Activated CD8-positive, alpha-beta T cell treated with anti-CD3 and anti-CD28 coated beads for 36 hours (primary cell): ENCODE measurements around the gene UBE4B. TPM values are rescaled to one million over a fixed set of nuclear protein-coding genes. Genes with fewer than 3 reads are reported as not detected.

Experiments used
- ATAC-seq: fragments of 200-7000 bp; cut with Tn5 transposase; one replicate; pipeline ENCODE4 v1.10.0; 2021; ENCODE audit warnings: mild to moderate bottlenecking, moderate library complexity
- CTCF ChIA-PET: fragments of 350-600 bp; sonication (Branson Sonifier 250); formaldehyde crosslinking; loops from one replicate; lab custom pipeline; 2021; ENCODE audit warnings: antibody characterized with exemption; lab: Charles Lee
- POLR2A ChIA-PET: fragments of 350-600 bp; sonication (Branson Sonifier 250); formaldehyde crosslinking; loops from one replicate; lab custom pipeline; 2021; ENCODE audit warnings: antibody characterized with exemption; lab: Charles Lee
- DNase-seq: peaks from one replicate; pipeline ENCODE4 v3.0.0-alpha.2; 2020
- H3K27ac Mint-ChIP-seq: one replicate; pipeline ENCODE4 v1.8.0; 2021; ENCODE audit warnings: mild to moderate bottlenecking, mixed read lengths
- H3K27me3 Mint-ChIP-seq: one replicate; pipeline ENCODE4 v1.8.0; 2021; ENCODE audit warnings: mixed read lengths
- H3K36me3 Mint-ChIP-seq: one replicate; pipeline ENCODE4 v1.8.0; 2021; ENCODE audit warnings: low read depth, mixed read lengths
- H3K4me1 Mint-ChIP-seq: one replicate; pipeline ENCODE4 v1.8.0; 2021; ENCODE audit warnings: low read depth, mixed read lengths
- H3K4me3 Mint-ChIP-seq: one replicate; pipeline ENCODE4 v1.8.0; 2021; ENCODE audit warnings: mild to moderate bottlenecking, moderate library complexity, mixed read lengths
- H3K9me3 Mint-ChIP-seq: one replicate; pipeline ENCODE4 v1.8.0; 2021; ENCODE audit warnings: mixed read lengths
- CTCF ChIP-seq: fragments of 200-600 bp; IDR thresholded peaks from one replicate; pipeline ENCODE4 v1.8.0; 2022; ENCODE audit warnings: antibody characterized with exemption, mild to moderate bottlenecking
- intact Hi-C: fragments of 100-400 bp; cut with micrococcal nuclease; formaldehyde crosslinking; loops from one replicate; pipeline ENCODE4 v1.10.0; 2022
- total RNA-seq, 2 experiments: library from RNA; stranded (reverse); gene quantifications; one replicate each; pipeline ENCODE4 v1.2.3, GENCODE V29; 2021

UBE4B gene
- total RNA-seq, 2 experiments from 2014 or later: 21.0 to 26.2 TPM

- ChIA-PET POLR2A (interaction anchor here (0.6 to 1.1 kb wide), 4 partner anchors 41 to 1199 kb away, joined by 3 to 6 read pairs (median 4); no protein-coding TSS in a partner anchor), CTCF (interaction anchor here (0.6 to 3.8 kb wide), 36 partner anchors 9 to 292 kb away, joined by 3 to 49 read pairs (median 5); partner anchors contain the start of genes CENPS, PGD and UBE4B)
- DNase-seq (peak; percentile 53), ATAC-seq (no peak)
- no peaks in the 10 kb centered on the region for H3K27me3 Mint-ChIP-seq
- peak overlapping the region; percentile 71 for H3K4me3 Mint-ChIP-seq
- H3K36me3 Mint-ChIP-seq: no peaks in the 10 kb centered on the region
- TF ChIP-seq CTCF: no peak
- H3K4me1 Mint-ChIP-seq: peaks cover 32% of the 10 kb centered on the region
- H3K9me3 Mint-ChIP-seq: no peaks in the 10 kb centered on the region
- H3K27ac Mint-ChIP-seq: peak overlapping the region; percentile 38
- intact Hi-C loops: loop anchor here (10.0 kb wide), 1 partner anchor 124 kb away; no protein-coding TSS in a partner anchor
These were observed 178.4 kb downstream of the UBE4B start for GRCh38 chr1:10210841-10211804.

- no peaks in the 10 kb centered on the region for H3K27me3 Mint-ChIP-seq
- H3K36me3 Mint-ChIP-seq: no peaks in the 10 kb centered on the region
- no peaks in the 10 kb centered on the region for H3K9me3 Mint-ChIP-seq
- POLR2A ChIA-PET: interaction anchor here (0.6 to 0.7 kb wide), 2 partner anchors 307 to 1198 kb away, joined by 4 read pairs; no protein-coding TSS in a partner anchor
- no peak for DNase-seq
- peak overlapping the region; percentile 71 for H3K4me3 Mint-ChIP-seq
- TF ChIP-seq CTCF: no peak
- intact Hi-C loops: loop anchor here (10.0 kb wide), 1 partner anchor 123 kb away; no protein-coding TSS in a partner anchor
- ATAC-seq: no peak
- H3K4me1 Mint-ChIP-seq: peaks cover 38% of the 10 kb centered on the region
- CTCF ChIA-PET: interaction anchor here (0.9 to 3.8 kb wide), 3 partner anchors 8 to 125 kb away, joined by 3 to 34 read pairs (median 4); no protein-coding TSS in a partner anchor
- H3K27ac Mint-ChIP-seq: no peak overlapping the region
These were observed 179.2 kb downstream of the UBE4B start for GRCh38 chr1:10211805-10212410.

GRCh38 chr1:10212476-10212875, 179.7 kb downstream of the UBE4B start:
- ATAC-seq (no peak), DNase-seq (no peak)
- Mint-ChIP-seq H3K36me3 (peaks cover under 1% of the 10 kb centered on the region), H3K27me3 (no peaks in the 10 kb centered on the region), H3K9me3 (no peaks in the 10 kb centered on the region), H3K4me1 (peaks cover 39% of the 10 kb centered on the region), H3K27ac (no peak overlapping the region), H3K4me3 (peak overlapping the region; percentile 71)
- no peak for TF ChIP-seq CTCF
- ChIA-PET POLR2A (no interaction called here), CTCF (interaction anchor here (1.3 kb wide), 2 partner anchors 80 to 126 kb away, joined by 3 to 6 read pairs; no protein-coding TSS in a partner anchor)
- intact Hi-C loops: loop anchor here (10.0 kb wide), 1 partner anchor 122 kb away; no protein-coding TSS in a partner anchor

- peaks cover 1% of the 10 kb centered on the region for H3K36me3 Mint-ChIP-seq
- TF ChIP-seq CTCF: no peak
- no peaks in the 10 kb centered on the region for H3K9me3 Mint-ChIP-seq
- DNase-seq: no peak
- ChIA-PET CTCF (interaction anchor here (1.3 kb wide), 2 partner anchors 81 to 125 kb away, joined by 3 to 6 read pairs; no protein-coding TSS in a partner anchor), POLR2A (interaction anchor here (0.7 kb wide), 1 partner anchor 89 kb away, joined by 3 read pairs; no protein-coding TSS in a partner anchor)
- H3K4me3 Mint-ChIP-seq: no peak overlapping the region
- intact Hi-C loops: loop anchor here (10.0 kb wide), 1 partner anchor 122 kb away; no protein-coding TSS in a partner anchor
- no peak for ATAC-seq
- H3K27me3 Mint-ChIP-seq: no peaks in the 10 kb centered on the region
- H3K27ac Mint-ChIP-seq: no peak overlapping the region
- peaks cover 47% of the 10 kb centered on the region for H3K4me1 Mint-ChIP-seq
These were observed 180.5 kb downstream of the UBE4B start for GRCh38 chr1:10213186-10213705.
